Suprapubic skin (tissue), 4 donors: ENCODE results near the gene CSPG4.

Source experiments
- EP300 ChIP-seq: sonication (generic); formaldehyde crosslinking; IDR thresholded peaks from one replicate; pipeline ENCODE4 v1.6.1; 2017; ENCODE audit warnings: antibody characterized with exemption
- POLR2A ChIP-seq, 2 donors: fragments of 450-650 bp; IDR thresholded peaks; one replicate each; pipeline ENCODE4 v1.6.1; 2017; ENCODE audit warnings: antibody characterized with exemption in 2 of 2, mild to moderate bottlenecking in 2 of 2, moderate library complexity in 2 of 2
- POLR2AphosphoS5 ChIP-seq, 3 donors: sonication (generic); formaldehyde crosslinking; IDR thresholded peaks; one replicate each; pipeline ENCODE4 v1.6.1; 2017; ENCODE audit warnings: antibody characterized with exemption in 3 of 3
- TF ChIP-seq, protein P1 (sequence below), 2 donors: fragments of 200-600 bp in 1 of 2; fragments of 450-650 bp in 1 of 2; sonication (generic) in 1 of 2; IDR thresholded peaks; one replicate each; pipeline ENCODE4 v1.5.1; 2016 to 2019; ENCODE audit warnings: antibody characterized with exemption in 2 of 2, mild to moderate bottlenecking in 1 of 2, moderate library complexity in 1 of 2

DNA sequence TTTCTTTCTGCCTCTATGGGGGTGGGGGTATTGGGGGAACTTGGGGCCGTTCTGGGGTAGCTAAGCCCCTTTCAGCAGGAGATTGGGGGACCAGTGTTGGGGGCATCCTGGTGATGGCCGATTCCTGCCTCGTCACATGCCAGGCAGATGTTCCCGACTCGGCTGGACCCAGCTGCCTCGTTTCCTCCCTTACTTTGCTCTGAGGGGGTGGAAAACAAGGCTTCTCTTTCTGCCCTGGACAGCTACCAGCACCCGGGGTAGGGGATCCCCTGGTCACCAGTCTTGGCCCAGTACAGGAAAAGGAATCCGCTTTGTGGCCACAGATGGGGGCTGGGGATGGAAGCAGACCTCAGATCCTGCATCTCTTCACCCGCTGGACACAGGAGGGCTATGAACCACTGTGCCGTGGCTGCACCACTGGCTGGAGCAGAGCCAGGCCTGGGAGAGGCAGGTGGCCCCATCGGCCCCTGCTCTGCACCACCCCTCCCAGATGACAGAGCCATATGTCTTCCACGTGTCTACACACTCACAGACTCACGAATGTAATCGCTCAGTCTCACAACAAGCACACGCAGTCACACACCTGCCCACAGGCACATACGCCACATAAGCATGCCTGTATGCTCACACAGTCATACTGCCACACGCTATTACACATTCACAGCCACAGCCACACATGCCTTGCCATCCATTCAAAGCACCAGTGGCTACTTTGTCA is 52.6 kb downstream of the CSPG4 start:
- TF ChIP-seq POLR2A (IDR thresholded peaks at IDR 0.05) (no peak), POLR2AphosphoS5 (IDR thresholded peaks at IDR 0.05) (no peak), EP300 (no peak)
- TF ChIP-seq, protein P1, sequence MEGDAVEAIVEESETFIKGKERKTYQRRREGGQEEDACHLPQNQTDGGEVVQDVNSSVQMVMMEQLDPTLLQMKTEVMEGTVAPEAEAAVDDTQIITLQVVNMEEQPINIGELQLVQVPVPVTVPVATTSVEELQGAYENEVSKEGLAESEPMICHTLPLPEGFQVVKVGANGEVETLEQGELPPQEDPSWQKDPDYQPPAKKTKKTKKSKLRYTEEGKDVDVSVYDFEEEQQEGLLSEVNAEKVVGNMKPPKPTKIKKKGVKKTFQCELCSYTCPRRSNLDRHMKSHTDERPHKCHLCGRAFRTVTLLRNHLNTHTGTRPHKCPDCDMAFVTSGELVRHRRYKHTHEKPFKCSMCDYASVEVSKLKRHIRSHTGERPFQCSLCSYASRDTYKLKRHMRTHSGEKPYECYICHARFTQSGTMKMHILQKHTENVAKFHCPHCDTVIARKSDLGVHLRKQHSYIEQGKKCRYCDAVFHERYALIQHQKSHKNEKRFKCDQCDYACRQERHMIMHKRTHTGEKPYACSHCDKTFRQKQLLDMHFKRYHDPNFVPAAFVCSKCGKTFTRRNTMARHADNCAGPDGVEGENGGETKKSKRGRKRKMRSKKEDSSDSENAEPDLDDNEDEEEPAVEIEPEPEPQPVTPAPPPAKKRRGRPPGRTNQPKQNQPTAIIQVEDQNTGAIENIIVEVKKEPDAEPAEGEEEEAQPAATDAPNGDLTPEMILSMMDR (IDR thresholded peaks at IDR 0.05), result no peak
